PFSK-1 (cell line): ENCODE measurements around the gene APBA3.

Experiments
- FOXP2 ChIP-seq: optimal IDR thresholded peaks from 2 replicates; pipeline ENCODE3; 2011; ENCODE audit warnings: borderline replicate concordance, control low read depth, inconsistent platforms; ENCODE audit not compliant: insufficient read depth; ENCODE audit errors: extremely low read length, extremely low read depth
- POLR2AphosphoS5 ChIP-seq: IDR thresholded peaks from 2 replicates; pipeline ENCODE4 v1.6.1; 2012; ENCODE audit warnings: low read depth, mild to moderate bottlenecking, control low read depth, low read length, moderate library complexity
- REST ChIP-seq, 2 experiments: IDR thresholded peaks; 2 replicates each; pipeline versions ENCODE4 v1.6.1 to v1.8.0; 2011 to 2012; ENCODE audit warnings: low read depth in 2 of 2, low read length in 2 of 2, control low read depth in 1 of 2, inconsistent platforms in 1 of 2, mild to moderate bottlenecking in 1 of 2, moderate library complexity in 1 of 2; ENCODE audit not compliant: insufficient read depth in 1 of 2
- SIN3A ChIP-seq: IDR thresholded peaks from 2 replicates; pipeline ENCODE4 v1.6.1; 2012; ENCODE audit warnings: mild to moderate bottlenecking, low read length, moderate library complexity, borderline replicate concordance; ENCODE audit not compliant: insufficient read depth
- TAF1 ChIP-seq: IDR thresholded peaks from 2 replicates; pipeline ENCODE4 v1.6.1; 2012; ENCODE audit warnings: low read length, control low read depth, borderline replicate concordance; ENCODE audit not compliant: insufficient read depth

APBA3 gene

GRCh38 chr19:3701200-3701599, 60.3 kb downstream of the APBA3 start:
- TF ChIP-seq SIN3A, result no peak
- TF ChIP-seq TAF1, result no peak
- TF ChIP-seq REST (IDR thresholded peaks at IDR 0.05; ENCODE audit: insufficient read depth in 1 of 2, low read depth in 2 of 2, low read length in 2 of 2), result no peak
- TF ChIP-seq POLR2AphosphoS5, result no peak
- TF ChIP-seq FOXP2, result no peak
